ENCODE results near the gene PSD. TPM values are rescaled to one million over a fixed set of nuclear protein-coding genes. Genes with fewer than 3 reads are reported as not detected.
"Not testable (repeated sequence)": the region's sequence is repeated elsewhere in the genome, so short reads cannot be mapped to it uniquely, and the experiment has no call there.

PSD gene
- total RNA-seq, 1 experiment from 2014 or later = 2.4 TPM

DNA sequence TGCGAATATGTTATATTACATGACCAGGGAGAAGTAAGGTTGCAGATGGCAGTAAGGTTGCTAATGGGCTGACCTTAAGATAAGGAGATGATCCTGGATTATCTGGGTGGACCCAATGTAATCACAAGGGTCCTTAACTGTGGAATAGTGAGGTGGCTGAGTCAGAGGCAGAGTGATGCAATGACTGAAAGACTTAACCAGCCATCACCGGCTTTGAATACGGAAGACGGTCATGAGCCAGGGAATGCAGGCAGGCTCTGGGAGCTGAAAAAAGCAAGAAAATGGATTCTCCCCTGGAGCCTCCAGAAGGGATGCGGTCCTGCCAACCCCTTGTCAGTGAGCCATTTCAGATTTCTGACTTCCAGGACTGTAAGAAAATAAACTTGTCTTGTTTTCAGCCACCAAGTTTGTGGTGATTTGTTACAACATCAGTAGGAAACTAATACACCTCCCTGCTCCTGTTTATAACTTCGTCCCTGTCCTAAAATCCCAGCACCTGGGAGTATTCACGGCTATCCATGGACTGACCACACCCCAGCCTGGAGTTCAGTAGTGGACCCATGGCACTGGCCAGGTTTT is 37.4 kb upstream of the PSD start:
- in situ Hi-C loops (cut with HindIII; ENCODE audit: low pct_unique_long_range_greater_than_20kb, low sequenced_read_pairs) = no loop called here

GRCh38 chr10:102454662-102455487 is 36.3 kb upstream of the PSD start:
- H3K4me3 ChIP-seq (ENCODE audit: low read depth in 2 of 2, low read length in 2 of 2); CTCF ChIA-PET; H3K36me3 ChIP-seq (ENCODE audit: control insufficient read depth, insufficient read depth, low read length); in situ Hi-C loops (cut with HindIII; ENCODE audit: low pct_unique_long_range_greater_than_20kb, low sequenced_read_pairs); H3K9me3 ChIP-seq (ENCODE audit: control insufficient read depth, insufficient read depth, low read depth, low read length); ATAC-seq; H3K4me1 ChIP-seq (ENCODE audit: control insufficient read depth, insufficient read depth, low read length); DNase-seq (ENCODE audit: low read depth, low spot score); intact Hi-C loops (cut with micrococcal nuclease; ENCODE audit: unreplicated experiment); H3K27ac ChIP-seq (ENCODE audit: low read length); H3K27me3 ChIP-seq (ENCODE audit: control insufficient read depth, insufficient read depth, low read length); POLR2A ChIA-PET: not testable (repeated sequence)
- TSS peak; percentile 57 for BruUV-seq (replicated peaks)

More for the DNA sequence above, 37.4 kb upstream of the PSD start:
- ChIA-PET POLR2A (no interaction called here), CTCF (no interaction called here)
- Histone ChIP-seq H3K27me3 (ENCODE audit: control insufficient read depth, insufficient read depth, low read length) (no peaks in the 10 kb centered on the region), H3K9me3 (ENCODE audit: control insufficient read depth, insufficient read depth, low read depth, low read length) (no peaks in the 10 kb centered on the region), H3K36me3 (ENCODE audit: control insufficient read depth, insufficient read depth, low read length) (peaks cover 5% of the 10 kb centered on the region; the same call in 1 of the 2 replicates), H3K4me1 (ENCODE audit: control insufficient read depth, insufficient read depth, low read length) (peaks cover 10% of the 10 kb centered on the region; the same call in 1 of the 2 replicates), H3K27ac (ENCODE audit: low read length) (peak overlapping the region; percentile 29; the same call in 1 of the 2 replicates), H3K4me3 (ENCODE audit: low read depth in 2 of 2, low read length in 2 of 2) (no peak overlapping the region)
- no peak for ATAC-seq
- no peak for TF ChIP-seq SIN3A (IDR thresholded peaks at IDR 0.05; ENCODE audit: borderline replicate concordance, insufficient read depth, low read depth, low read length)
- TF ChIP-seq REST (IDR thresholded peaks at IDR 0.05; ENCODE audit: insufficient read depth in 1 of 2, low read depth in 2 of 2, low read length in 1 of 2) = no peak
- TF ChIP-seq TCF7L2 (IDR thresholded peaks at IDR 0.05; ENCODE audit: low read depth, low read length) = no peak
- no peak for TF ChIP-seq POLR2AphosphoS5 (IDR thresholded peaks at IDR 0.05; ENCODE audit: low read depth, low read length)
- TF ChIP-seq, protein P1, sequence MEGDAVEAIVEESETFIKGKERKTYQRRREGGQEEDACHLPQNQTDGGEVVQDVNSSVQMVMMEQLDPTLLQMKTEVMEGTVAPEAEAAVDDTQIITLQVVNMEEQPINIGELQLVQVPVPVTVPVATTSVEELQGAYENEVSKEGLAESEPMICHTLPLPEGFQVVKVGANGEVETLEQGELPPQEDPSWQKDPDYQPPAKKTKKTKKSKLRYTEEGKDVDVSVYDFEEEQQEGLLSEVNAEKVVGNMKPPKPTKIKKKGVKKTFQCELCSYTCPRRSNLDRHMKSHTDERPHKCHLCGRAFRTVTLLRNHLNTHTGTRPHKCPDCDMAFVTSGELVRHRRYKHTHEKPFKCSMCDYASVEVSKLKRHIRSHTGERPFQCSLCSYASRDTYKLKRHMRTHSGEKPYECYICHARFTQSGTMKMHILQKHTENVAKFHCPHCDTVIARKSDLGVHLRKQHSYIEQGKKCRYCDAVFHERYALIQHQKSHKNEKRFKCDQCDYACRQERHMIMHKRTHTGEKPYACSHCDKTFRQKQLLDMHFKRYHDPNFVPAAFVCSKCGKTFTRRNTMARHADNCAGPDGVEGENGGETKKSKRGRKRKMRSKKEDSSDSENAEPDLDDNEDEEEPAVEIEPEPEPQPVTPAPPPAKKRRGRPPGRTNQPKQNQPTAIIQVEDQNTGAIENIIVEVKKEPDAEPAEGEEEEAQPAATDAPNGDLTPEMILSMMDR (IDR thresholded peaks at IDR 0.05) = no peak
- BruUV-seq (replicated peaks) = no TSS peak
- intact Hi-C loops (cut with micrococcal nuclease; ENCODE audit: unreplicated experiment) = no loop called here
- DNase-seq (ENCODE audit: low read depth, low spot score) = no peak

DNA sequence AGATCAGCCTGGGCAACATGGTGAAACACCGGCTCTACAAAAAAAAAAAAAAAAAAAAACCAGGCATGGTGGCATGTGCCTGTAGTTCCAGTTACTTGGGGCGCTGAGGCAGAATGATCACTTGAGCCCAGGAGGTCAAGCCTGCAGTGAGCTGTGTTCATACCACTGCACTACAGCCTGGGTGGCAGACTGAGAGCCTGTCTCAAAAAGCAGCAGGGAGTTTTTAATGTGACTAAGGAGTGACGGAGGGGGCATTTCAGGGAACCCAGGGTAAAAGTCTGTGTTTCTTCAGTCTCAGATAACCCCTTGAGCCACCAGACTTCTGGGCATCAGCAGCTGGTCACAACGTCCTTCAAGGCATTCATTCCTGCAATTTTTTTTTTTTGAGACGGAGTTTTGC is 34.9 kb upstream of the PSD start:
- ATAC-seq = no peak
- TF ChIP-seq SIN3A (IDR thresholded peaks at IDR 0.05; ENCODE audit: borderline replicate concordance, insufficient read depth, low read depth, low read length) (no peak), TCF7L2 (IDR thresholded peaks at IDR 0.05; ENCODE audit: low read depth, low read length) (no peak), POLR2AphosphoS5 (IDR thresholded peaks at IDR 0.05; ENCODE audit: low read depth, low read length) (no peak), REST (IDR thresholded peaks at IDR 0.05; ENCODE audit: insufficient read depth in 1 of 2, low read depth in 2 of 2, low read length in 1 of 2) (no peak)
- TF ChIP-seq, protein P1 (IDR thresholded peaks at IDR 0.05) = no peak
- POLR2A ChIA-PET = no interaction called here
- Histone ChIP-seq H3K4me1 (ENCODE audit: control insufficient read depth, insufficient read depth, low read length) (peaks cover 14% of the 10 kb centered on the region; the same call in 1 of the 2 replicates), H3K36me3 (ENCODE audit: control insufficient read depth, insufficient read depth, low read length) (peaks cover 11% of the 10 kb centered on the region; the same call in 1 of the 2 replicates), H3K4me3 (ENCODE audit: low read depth in 2 of 2, low read length in 2 of 2) (no peak overlapping the region), H3K27ac (ENCODE audit: low read length) (no peak overlapping the region), H3K9me3 (ENCODE audit: control insufficient read depth, insufficient read depth, low read depth, low read length) (no peaks in the 10 kb centered on the region), H3K27me3 (ENCODE audit: control insufficient read depth, insufficient read depth, low read length) (no peaks in the 10 kb centered on the region)
- in situ Hi-C loops (cut with HindIII; ENCODE audit: low pct_unique_long_range_greater_than_20kb, low sequenced_read_pairs) (no loop called here), intact Hi-C loops (cut with micrococcal nuclease; ENCODE audit: unreplicated experiment) (no loop called here)
- no TSS peak for BruUV-seq (replicated peaks)
- no peak for DNase-seq (ENCODE audit: low read depth, low spot score)
- CTCF ChIA-PET = interaction anchor here (0.7 to 1.0 kb wide), 2 partner anchors 21 to 25 kb away, joined by 3 to 6 read pairs; partner anchors contain the start of gene CUEDC2

All from Panc1 (cell line).